Osteoblast (primary cell): ENCODE data around the gene USP7. TPM values are rescaled to one million over a fixed set of nuclear protein-coding genes. Genes with fewer than 3 reads are reported as not detected.
"Not testable (repeated sequence)": the region's sequence is repeated elsewhere in the genome, so short reads cannot be mapped to it uniquely, and the experiment has no call there.

Source experiments
- DNase-seq: peaks from one replicate; pipeline ENCODE4 v3.0.0; 2011; ENCODE audit warnings: low spot score, mixed read lengths; ENCODE audit not compliant: insufficient read length; ENCODE audit errors: missing footprints
- H2AFZ ChIP-seq: 2 replicates; pipeline ENCODE4 v1.6.0; 2011; ENCODE audit warnings: mild to moderate bottlenecking, low read length
- H3K27ac ChIP-seq: 2 replicates; pipeline ENCODE4 v1.5.1; 2011; ENCODE audit warnings: mild to moderate bottlenecking, low read depth, low read length, moderate library complexity
- H3K27me3 ChIP-seq: 2 replicates; pipeline ENCODE4 v1.6.0; 2012; ENCODE audit warnings: mild to moderate bottlenecking, control low read depth, inconsistent platforms, low read length, moderate library complexity; ENCODE audit not compliant: insufficient read depth
- H3K36me3 ChIP-seq: 2 replicates; pipeline ENCODE4 v1.5.1; 2011; ENCODE audit warnings: mild to moderate bottlenecking, low read length, control low read depth, moderate library complexity; ENCODE audit not compliant: insufficient read depth
- H3K4me1 ChIP-seq: 2 replicates; pipeline ENCODE4 v1.5.1; 2011; ENCODE audit warnings: mild to moderate bottlenecking, low read length, control low read depth, moderate library complexity; ENCODE audit not compliant: insufficient read depth
- H3K4me2 ChIP-seq: 2 replicates; pipeline ENCODE4 v1.6.0; 2011; ENCODE audit warnings: mild to moderate bottlenecking, low read length; ENCODE audit not compliant: insufficient read depth
- H3K4me3 ChIP-seq: fragments of 200-600 bp; sonication (generic); 3 replicates; pipeline ENCODE4 v1.5.1; 2012; ENCODE audit warnings: mild to moderate bottlenecking, low read length, inconsistent platforms; ENCODE audit not compliant: insufficient read depth
- H3K79me2 ChIP-seq: 2 replicates; pipeline ENCODE4 v1.6.0; 2012; ENCODE audit warnings: mild to moderate bottlenecking, low read length, control low read depth, inconsistent platforms; ENCODE audit not compliant: insufficient read depth
- H3K9me3 ChIP-seq: 2 replicates; pipeline ENCODE4 v1.5.1; 2011; ENCODE audit warnings: low read depth, low read length, control low read depth
- H4K20me1 ChIP-seq: 2 replicates; pipeline ENCODE4 v1.6.0; 2012; ENCODE audit warnings: mild to moderate bottlenecking, low read length, control low read depth; ENCODE audit not compliant: insufficient read depth
- total RNA-seq: library from RNA; depleted of rRNA; stranded (reverse); fragments of >200 nt; gene quantifications from 2 replicates; pipeline ENCODE4 v1.2.3, GENCODE V29; 2012
- TF ChIP-seq, protein P1 (sequence below): IDR thresholded peaks from 2 replicates; pipeline ENCODE4 v1.5.1; 2011; ENCODE audit warnings: mild to moderate bottlenecking, low read depth, low read length, moderate library complexity; ENCODE audit errors: extremely low read depth

Gene USP7
- total RNA-seq, 1 donor: 51.4 TPM

DNA sequence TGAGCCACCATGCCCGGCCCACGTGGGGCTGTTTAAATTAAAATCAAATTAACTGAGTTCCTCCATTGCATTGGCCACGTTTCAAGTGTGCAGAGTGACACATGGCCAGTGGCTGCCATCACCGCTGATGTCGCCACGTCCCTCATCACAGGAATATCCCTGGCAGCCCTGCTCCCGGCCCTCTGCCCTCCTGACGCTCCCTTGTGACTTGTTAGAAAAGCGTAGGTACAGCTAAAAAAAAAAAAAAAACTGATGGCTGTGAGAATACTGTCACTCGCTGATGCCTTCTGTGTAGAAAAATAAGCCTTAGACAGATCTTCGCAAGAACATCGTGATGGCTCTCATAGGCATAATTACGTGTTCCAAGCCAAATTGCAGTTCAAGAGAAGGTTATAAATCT is 116.6 kb downstream of the USP7 start:
- peaks cover 34% of the 10 kb centered on the region for H3K79me2 ChIP-seq

DNA sequence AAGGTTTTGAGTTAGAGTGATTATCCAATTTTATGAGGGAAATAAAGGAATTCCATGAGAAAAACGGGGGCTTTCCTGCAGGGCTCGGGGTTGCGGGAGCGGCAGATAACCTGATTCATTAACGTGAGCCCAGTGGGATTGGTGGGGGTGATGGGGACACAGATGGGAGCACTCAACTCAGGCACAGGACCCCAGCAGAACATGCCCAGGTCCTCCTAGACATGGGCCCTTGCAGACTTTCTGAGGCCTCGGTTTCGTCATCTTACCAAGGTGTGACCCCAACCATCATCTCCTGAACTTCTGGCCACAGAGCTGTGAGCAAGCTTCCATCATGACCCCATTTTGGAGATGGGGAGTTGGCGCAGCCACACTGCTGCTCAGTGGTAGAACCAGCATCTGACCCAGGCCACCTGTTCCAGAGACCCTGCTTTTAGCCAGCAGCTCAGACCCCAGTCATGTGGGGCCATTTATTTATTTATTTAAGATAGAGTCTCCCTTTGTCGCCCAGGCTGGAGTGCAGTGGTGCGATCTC is 117.2 kb downstream of the USP7 start:
- Histone ChIP-seq H3K36me3 (peaks cover 47% of the 10 kb centered on the region), H4K20me1 (peaks cover 37% of the 10 kb centered on the region), H3K27ac (no peak overlapping the region)

More for the DNA sequence above, 116.6 kb downstream of the USP7 start:
- Histone ChIP-seq H2AFZ (no peak overlapping the region), H3K4me3 (no peak overlapping the region), H3K9me3 (no peaks in the 10 kb centered on the region), H3K4me1 (peaks cover 32% of the 10 kb centered on the region), H3K36me3 (peaks cover 53% of the 10 kb centered on the region), H4K20me1 (peaks cover 37% of the 10 kb centered on the region), H3K27me3 (no peaks in the 10 kb centered on the region), H3K4me2 (no peak overlapping the region), H3K27ac (no peak overlapping the region)
- TF ChIP-seq, protein P1, sequence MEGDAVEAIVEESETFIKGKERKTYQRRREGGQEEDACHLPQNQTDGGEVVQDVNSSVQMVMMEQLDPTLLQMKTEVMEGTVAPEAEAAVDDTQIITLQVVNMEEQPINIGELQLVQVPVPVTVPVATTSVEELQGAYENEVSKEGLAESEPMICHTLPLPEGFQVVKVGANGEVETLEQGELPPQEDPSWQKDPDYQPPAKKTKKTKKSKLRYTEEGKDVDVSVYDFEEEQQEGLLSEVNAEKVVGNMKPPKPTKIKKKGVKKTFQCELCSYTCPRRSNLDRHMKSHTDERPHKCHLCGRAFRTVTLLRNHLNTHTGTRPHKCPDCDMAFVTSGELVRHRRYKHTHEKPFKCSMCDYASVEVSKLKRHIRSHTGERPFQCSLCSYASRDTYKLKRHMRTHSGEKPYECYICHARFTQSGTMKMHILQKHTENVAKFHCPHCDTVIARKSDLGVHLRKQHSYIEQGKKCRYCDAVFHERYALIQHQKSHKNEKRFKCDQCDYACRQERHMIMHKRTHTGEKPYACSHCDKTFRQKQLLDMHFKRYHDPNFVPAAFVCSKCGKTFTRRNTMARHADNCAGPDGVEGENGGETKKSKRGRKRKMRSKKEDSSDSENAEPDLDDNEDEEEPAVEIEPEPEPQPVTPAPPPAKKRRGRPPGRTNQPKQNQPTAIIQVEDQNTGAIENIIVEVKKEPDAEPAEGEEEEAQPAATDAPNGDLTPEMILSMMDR: no peak
- DNase-seq: no peak

DNA sequence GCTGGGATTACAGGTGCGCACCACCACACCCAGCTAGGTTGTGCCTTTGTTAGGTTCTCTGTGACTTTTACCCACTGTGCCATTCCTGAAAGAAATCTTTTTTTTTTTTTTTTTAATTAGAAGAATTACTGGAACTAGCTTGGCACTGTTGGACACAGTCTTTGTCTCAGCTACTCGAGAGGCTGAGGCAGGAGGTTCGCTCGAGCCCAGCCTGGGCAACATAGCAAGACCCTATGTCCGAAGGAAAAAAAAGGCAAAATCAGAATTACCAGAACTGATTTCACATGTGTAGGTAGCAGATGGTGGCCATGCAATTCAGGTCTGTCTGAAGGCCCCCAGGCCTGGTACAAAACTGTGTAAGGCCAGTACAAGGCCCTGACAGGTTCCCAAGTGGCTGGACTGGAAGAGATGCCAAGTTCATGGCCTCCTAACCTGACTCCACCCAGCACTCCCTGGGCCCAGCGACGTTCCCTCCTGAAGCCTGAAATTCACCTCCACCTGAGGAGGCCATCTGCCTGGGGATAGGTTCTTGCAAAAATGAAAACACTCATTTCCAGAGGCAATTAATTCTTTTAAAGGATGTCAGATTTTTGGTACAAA is 117.9 kb downstream of the USP7 start:
- no peak overlapping the region for H3K27ac ChIP-seq
- no peak overlapping the region for H3K4me3 ChIP-seq
- H3K36me3 ChIP-seq: peaks cover 41% of the 10 kb centered on the region
- H3K4me1 ChIP-seq: peaks cover 34% of the 10 kb centered on the region
- peaks cover 36% of the 10 kb centered on the region for H3K79me2 ChIP-seq
- peaks cover 37% of the 10 kb centered on the region for H4K20me1 ChIP-seq
- H2AFZ ChIP-seq: no peak overlapping the region
- H3K9me3 ChIP-seq: no peaks in the 10 kb centered on the region
- no peak for DNase-seq
- TF ChIP-seq, protein P1: no peak
- no peaks in the 10 kb centered on the region for H3K27me3 ChIP-seq
- H3K4me2 ChIP-seq: no peak overlapping the region

More for the DNA sequence above, 117.2 kb downstream of the USP7 start:
- peaks cover 34% of the 10 kb centered on the region for H3K79me2 ChIP-seq
- H3K9me3 ChIP-seq: no peaks in the 10 kb centered on the region
- TF ChIP-seq, protein P1: no peak
- peaks cover 34% of the 10 kb centered on the region for H3K4me1 ChIP-seq
- no peak overlapping the region for H3K4me3 ChIP-seq
- H3K4me2 ChIP-seq: no peak overlapping the region
- H3K27me3 ChIP-seq: no peaks in the 10 kb centered on the region
- H2AFZ ChIP-seq: no peak overlapping the region
- no peak for DNase-seq

DNA sequence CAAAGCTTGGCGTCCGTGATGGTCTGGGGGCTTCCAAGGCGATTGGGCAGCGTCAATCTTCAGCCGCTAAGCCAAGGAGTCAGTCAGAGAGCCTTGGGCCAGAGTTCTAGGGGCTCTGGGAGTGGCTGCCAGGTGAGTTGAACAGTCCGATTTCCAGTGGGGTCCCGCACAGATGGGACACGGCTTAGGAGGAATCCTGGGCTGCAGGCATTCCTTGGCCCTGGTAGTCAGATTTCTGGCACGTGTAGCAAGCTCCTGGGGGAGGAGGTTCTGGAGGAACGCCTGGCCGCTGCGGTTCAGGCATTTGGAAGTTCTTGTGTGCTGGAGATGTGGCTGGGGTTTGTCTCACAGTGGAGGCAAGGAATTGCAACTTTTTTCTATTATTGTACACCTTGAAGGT is 120.4 kb downstream of the USP7 start:
- H3K27ac ChIP-seq, H3K9me3 ChIP-seq, H3K4me2 ChIP-seq, H2AFZ ChIP-seq, H3K4me3 ChIP-seq, H3K4me1 ChIP-seq, DNase-seq, H3K27me3 ChIP-seq: not testable (repeated sequence)
- peaks cover 26% of the 10 kb centered on the region for H4K20me1 ChIP-seq
- peaks cover 52% of the 10 kb centered on the region for H3K79me2 ChIP-seq
- H3K36me3 ChIP-seq: peaks cover 27% of the 10 kb centered on the region

Other genes with a start within 250 kb of the USP7 start
- gene TMEM186, start 166.3 kb downstream of the USP7 start, total RNA-seq: 3.5 and 4.0 TPM in 2 replicates
- 39.5 and 42.7 TPM in 2 replicates for gene PMM2, start 166.1 kb downstream of the USP7 start, total RNA-seq
- 92.6 and 107 TPM in 2 replicates for gene CARHSP1, start 94.9 kb downstream of the USP7 start, total RNA-seq
- gene LITAFD, start 81.6 kb downstream of the USP7 start, total RNA-seq: not detected in 2 replicates
- 86.3 and 93.4 TPM in 2 replicates for gene HAPSTR1, start 127.7 kb upstream of the USP7 start, total RNA-seq